HepG2 (cell line): Measurements from ENCODE around the gene RAPGEF6. TPM values are rescaled to one million over a fixed set of nuclear protein-coding genes. Genes with fewer than 3 reads are reported as not detected.

Source experiments
- AHR ChIP-seq: IDR thresholded peaks from 2 replicates; pipeline ENCODE4 v1.6.1; 2018; ENCODE audit warnings: missing genetic modification reagents, missing compliant biosample characterization
- ARID5B ChIP-seq: IDR thresholded peaks from 2 replicates; pipeline ENCODE4 v1.4.0; 2020; ENCODE audit warnings: mild to moderate bottlenecking, missing genetic modification reagents
- ATF4 ChIP-seq, 2 experiments: fragments of 450-650 bp in 1 of 2; sonication (generic) in 1 of 2; formaldehyde crosslinking; IDR thresholded peaks; 2 replicates each; pipeline versions ENCODE4 v1.5.0 to v1.8.0; 2020 to 2022; ENCODE audit warnings: mild to moderate bottlenecking in 1 of 2, missing genetic modification reagents in 1 of 2
- CERS6 ChIP-seq: sonication (generic); formaldehyde crosslinking; IDR thresholded peaks from 2 replicates; pipeline ENCODE4 v1.5.0; 2020; ENCODE audit warnings: missing genetic modification reagents
- RXRB ChIP-seq: IDR thresholded peaks from 2 replicates; pipeline ENCODE4 v1.6.1; 2016; ENCODE audit warnings: borderline replicate concordance, missing genetic modification reagents, missing compliant biosample characterization
- SP4 ChIP-seq: sonication (generic); formaldehyde crosslinking; IDR thresholded peaks from 2 replicates; pipeline ENCODE4 v1.8.1; 2023; ENCODE audit warnings: mild to moderate bottlenecking, missing genetic modification reagents
- ZBTB42 ChIP-seq: sonication (generic); formaldehyde crosslinking; IDR thresholded peaks from 2 replicates; pipeline ENCODE4 v1.5.0; 2020; ENCODE audit warnings: mild to moderate bottlenecking, missing genetic modification reagents
- ZKSCAN8 ChIP-seq: IDR thresholded peaks from 2 replicates; pipeline ENCODE4 v1.6.1; 2016; ENCODE audit warnings: borderline replicate concordance, missing genetic modification reagents, missing compliant biosample characterization
- ZNF235 ChIP-seq: sonication (generic); formaldehyde crosslinking; IDR thresholded peaks from 2 replicates; pipeline ENCODE4 v1.8.1; 2023; ENCODE audit warnings: mild to moderate bottlenecking, missing genetic modification reagents, borderline replicate concordance
- ZNF512B ChIP-seq: sonication (generic); formaldehyde crosslinking; IDR thresholded peaks from 2 replicates; pipeline ENCODE4 v1.5.1; 2020; ENCODE audit warnings: missing genetic modification reagents, mild to moderate bottlenecking, borderline replicate concordance
- ZNF670 ChIP-seq: sonication (generic); formaldehyde crosslinking; IDR thresholded peaks from 2 replicates; pipeline ENCODE4 v1.8.0; 2022; ENCODE audit warnings: mild to moderate bottlenecking, missing genetic modification reagents, borderline replicate concordance
- polyA plus RNA-seq, 8 experiments: library from polyadenylated mRNA; depleted of rRNA in 3 of 8; stranded (reverse) in 7 of 8; unstranded in 1 of 8; fragments of >200 nt; fragmentation: Illumina TruSeq in 4 of 8; extraction: Trizol in 4 of 8; gene quantifications; 2 replicates each; pipeline versions ENCODE4 v1.2.1 to v1.2.3, GENCODE V29; 2011 to 2016; ENCODE audit warnings: low read depth in 4 of 8, missing spikeins in 1 of 8, mixed read lengths in 1 of 8; ENCODE audit not compliant: insufficient read depth in 1 of 8
- total RNA-seq, 5 experiments: library from RNA; depleted of rRNA; stranded (reverse); fragments of >200 nt; fragmentation: Illumina TruSeq; extraction: Trizol; gene quantifications; 2 replicates each; pipeline ENCODE4 v1.2.3, GENCODE V29; 2016; ENCODE audit warnings: low read depth in 1 of 5

The RAPGEF6 gene
- total and polyA plus RNA-seq, 2 of the 13 experiments (the other 11 are each of a cell fraction or from before 2014, with no cell fraction given), result 7.7 to 24.6 TPM

- no peak for TF ChIP-seq ARID5B
- no peak for TF ChIP-seq ZBTB42
- TF ChIP-seq AHR (CRISPR knock-in tag), result no peak
- no peak for TF ChIP-seq ZNF512B
- TF ChIP-seq RXRB (CRISPR knock-in tag), result no peak
- TF ChIP-seq CERS6 (CRISPR knock-in tag), result no peak
- TF ChIP-seq ZKSCAN8, result no peak
- TF ChIP-seq ZNF670 (CRISPR knock-in tag), result no peak
- no peak for TF ChIP-seq ATF4 (CRISPR knock-in tag; IDR thresholded peaks at IDR 0.05)
- no peak for TF ChIP-seq SP4
- TF ChIP-seq ZNF235 (CRISPR knock-in tag), result no peak
These were observed 119.7 kb downstream of the RAPGEF6 start (continued) for GRCh38 chr5:131515348-131515747.
